ENCODE measurements around the gene LY6G6D. TPM values are rescaled to one million over a fixed set of nuclear protein-coding genes. Genes with fewer than 3 reads are reported as not detected.

Gene LY6G6D
- total and polyA plus RNA-seq, 2 of the 13 experiments (the other 11 are each of a cell fraction or from before 2014, with no cell fraction given) = not detected

DNA sequence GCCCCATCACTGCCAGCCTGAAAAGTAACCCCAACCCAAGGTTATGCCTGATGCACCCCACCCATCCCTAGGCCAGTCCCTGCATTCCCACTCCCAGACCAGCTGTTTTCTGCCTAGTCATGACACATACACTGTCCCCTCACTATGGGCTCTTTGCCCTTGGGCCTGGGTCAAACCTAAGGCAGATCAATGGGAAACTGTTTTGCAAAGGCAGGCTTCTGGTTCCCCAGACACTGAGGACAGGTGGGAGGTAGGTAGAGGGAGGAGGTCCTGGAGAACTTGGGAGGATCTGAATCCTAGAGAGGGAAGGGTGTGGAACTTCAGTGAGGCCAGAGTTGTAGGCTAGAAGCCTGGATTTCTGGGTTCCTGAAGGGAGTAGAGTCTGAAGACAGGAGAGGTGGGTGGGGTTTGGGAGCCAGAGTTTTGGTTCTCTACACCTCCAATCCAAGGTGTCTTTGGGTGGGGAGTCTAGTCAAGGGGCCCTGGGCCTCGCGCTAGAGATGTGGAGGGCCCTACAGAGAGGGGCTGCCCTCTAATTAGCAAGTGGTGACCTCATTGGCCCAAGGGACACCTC lies 19.2 kb downstream of the LY6G6D start (continued):
- 0 out of 2 replicates have a peak, but pooled peaks have one; percentile 10 for TF ChIP-seq FOXP4 (CRISPR knock-in tag; IDR thresholded peaks at IDR 0.05)
- no peak; the same call in 1 of the 2 replicates for TF ChIP-seq ZNF574 (CRISPR knock-in tag; IDR thresholded peaks at IDR 0.05)
- TF ChIP-seq ATF1 (CRISPR knock-in tag; IDR thresholded peaks at IDR 0.05) = no peak
- TF ChIP-seq, protein P1, sequence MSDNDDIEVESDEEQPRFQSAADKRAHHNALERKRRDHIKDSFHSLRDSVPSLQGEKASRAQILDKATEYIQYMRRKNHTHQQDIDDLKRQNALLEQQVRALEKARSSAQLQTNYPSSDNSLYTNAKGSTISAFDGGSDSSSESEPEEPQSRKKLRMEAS (IDR thresholded peaks at IDR 0.05) = no peak
- TF ChIP-seq, protein P2, sequence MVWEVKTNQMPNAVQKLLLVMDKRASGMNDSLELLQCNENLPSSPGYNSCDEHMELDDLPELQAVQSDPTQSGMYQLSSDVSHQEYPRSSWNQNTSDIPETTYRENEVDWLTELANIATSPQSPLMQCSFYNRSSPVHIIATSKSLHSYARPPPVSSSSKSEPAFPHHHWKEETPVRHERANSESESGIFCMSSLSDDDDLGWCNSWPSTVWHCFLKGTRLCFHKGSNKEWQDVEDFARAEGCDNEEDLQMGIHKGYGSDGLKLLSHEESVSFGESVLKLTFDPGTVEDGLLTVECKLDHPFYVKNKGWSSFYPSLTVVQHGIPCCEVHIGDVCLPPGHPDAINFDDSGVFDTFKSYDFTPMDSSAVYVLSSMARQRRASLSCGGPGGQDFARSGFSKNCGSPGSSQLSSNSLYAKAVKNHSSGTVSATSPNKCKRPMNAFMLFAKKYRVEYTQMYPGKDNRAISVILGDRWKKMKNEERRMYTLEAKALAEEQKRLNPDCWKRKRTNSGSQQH (CRISPR knock-in tag; IDR thresholded peaks at IDR 0.05; ENCODE audit: low read depth) = 0 out of 2 replicates have a peak, but pooled peaks have one; percentile 64
- TF ChIP-seq ZNF18 (CRISPR knock-in tag; IDR thresholded peaks at IDR 0.05; ENCODE audit: insufficient replicate concordance) = peak; percentile 60
- TF ChIP-seq TFAP4 (IDR thresholded peaks at IDR 0.05; ENCODE audit: borderline replicate concordance, low read depth) = peak; percentile 63; the same call in 1 of the 2 replicates
- TF ChIP-seq NFE2L2 (IDR thresholded peaks at IDR 0.05; ENCODE audit: low read length) = peak; percentile 83
- no peak for TF ChIP-seq MAZ (IDR thresholded peaks at IDR 0.05; ENCODE audit: borderline replicate concordance, low read depth, low read length)
- 0 out of 2 replicates have a peak, but pooled peaks have one; percentile 19 for TF ChIP-seq MAZ (CRISPR knock-in tag; IDR thresholded peaks at IDR 0.05; ENCODE audit: low read depth)
- 0 out of 2 replicates have a peak, but pooled peaks have one; percentile 21 for TF ChIP-seq ZNF563 (CRISPR knock-in tag; IDR thresholded peaks at IDR 0.05)
- peak; percentile 70; the same call in 1 of the 2 replicates for TF ChIP-seq SP4 (CRISPR knock-in tag; IDR thresholded peaks at IDR 0.05)
- 0 out of 2 replicates have a peak, but pooled peaks have one; percentile 20 for TF ChIP-seq SMAD3 (CRISPR knock-in tag; IDR thresholded peaks at IDR 0.05)
- 0 out of 2 replicates have a peak, but pooled peaks have one; percentile 9 for TF ChIP-seq HDAC2 (CRISPR knock-in tag; IDR thresholded peaks at IDR 0.05)
- TF ChIP-seq PCBP2 (optimal IDR thresholded peaks at IDR 0.05; ENCODE audit: low read depth, low read length, poor library complexity, severe bottlenecking) = no peak
- no peak; the same call in 1 of the 2 replicates for TF ChIP-seq BATF2 (CRISPR knock-in tag; IDR thresholded peaks at IDR 0.05)
- TF ChIP-seq CSRNP1 (CRISPR knock-in tag; IDR thresholded peaks at IDR 0.05) = peak; percentile 83; the same call in 1 of the 2 replicates

Measured in HepG2 (cell line).